Activated T-cell treated with anti-CD3 and anti-CD28 coated beads, Interleukin-2, amount 50 U/mL, for 48 hours (primary cell): ENCODE results near the gene PCDHB13.
"Not testable (repeated sequence)": the region's sequence is repeated elsewhere in the genome, so short reads cannot be mapped to it uniquely, and the experiment has no call there.

Experiments
- DNase-seq, 2 experiments: peaks; one replicate each; pipeline ENCODE4 v3.0.0-alpha.2; 2020

PCDHB13 gene

DNA sequence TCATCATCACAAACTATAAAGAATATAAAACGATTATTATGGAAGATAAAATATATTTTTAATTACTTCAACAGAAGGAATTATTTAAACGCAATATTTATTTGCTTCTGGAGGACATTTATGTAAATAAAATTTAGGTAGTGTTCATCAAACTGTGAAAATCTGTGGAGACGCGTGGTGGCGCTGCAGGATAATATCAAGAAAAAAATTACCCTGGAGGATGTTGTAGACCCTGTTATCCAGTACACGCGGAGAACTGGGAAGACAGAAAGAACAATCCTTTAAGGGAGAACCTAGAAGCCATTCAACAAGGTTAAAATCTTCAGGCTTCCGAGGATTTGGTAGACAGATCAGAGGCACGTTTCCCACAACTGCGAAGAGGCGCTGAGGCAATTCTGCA, 5.2 kb upstream of the PCDHB13 start, which contains the start of gene PCDHB12:
Gene PCDHB12 (plus strand): TSS at position 242 of the 400 bp plus-strand sequence. CDS start 189 bp downstream, outside the sequence.
- no peak for DNase-seq

DNA sequence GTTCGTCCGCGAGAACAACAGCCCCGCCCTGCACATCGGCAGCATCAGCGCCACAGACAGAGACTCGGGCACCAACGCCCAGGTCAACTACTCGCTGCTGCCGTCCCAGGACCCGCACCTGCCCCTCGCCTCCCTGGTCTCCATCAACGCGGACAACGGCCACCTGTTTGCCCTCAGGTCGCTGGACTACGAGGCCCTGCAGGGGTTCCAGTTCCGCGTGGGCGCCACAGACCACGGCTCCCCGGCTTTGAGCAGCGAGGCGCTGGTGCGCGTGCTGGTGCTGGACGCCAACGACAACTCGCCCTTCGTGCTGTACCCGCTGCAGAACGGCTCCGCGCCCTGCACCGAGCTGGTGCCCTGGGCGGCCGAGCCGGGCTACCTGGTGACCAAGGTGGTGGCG, 3.4 kb upstream of the PCDHB13 start:
- DNase-seq = not testable (repeated sequence)

DNA sequence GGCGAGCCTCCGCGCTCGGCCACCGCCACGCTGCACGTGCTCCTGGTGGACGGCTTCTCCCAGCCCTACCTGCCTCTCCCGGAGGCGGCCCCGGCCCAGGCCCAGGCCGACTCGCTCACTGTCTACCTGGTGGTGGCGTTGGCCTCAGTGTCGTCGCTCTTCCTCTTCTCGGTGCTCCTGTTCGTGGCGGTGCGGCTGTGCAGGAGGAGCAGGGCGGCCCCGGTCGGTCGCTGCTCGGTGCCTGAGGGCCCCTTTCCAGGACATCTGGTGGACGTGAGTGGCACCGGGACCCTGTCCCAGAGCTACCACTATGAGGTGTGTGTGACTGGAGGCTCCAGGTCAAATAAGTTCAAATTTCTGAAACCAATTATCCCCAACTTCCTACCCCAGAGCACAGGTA, 2.9 kb upstream of the PCDHB13 start:
- not testable (repeated sequence) for DNase-seq

DNA sequence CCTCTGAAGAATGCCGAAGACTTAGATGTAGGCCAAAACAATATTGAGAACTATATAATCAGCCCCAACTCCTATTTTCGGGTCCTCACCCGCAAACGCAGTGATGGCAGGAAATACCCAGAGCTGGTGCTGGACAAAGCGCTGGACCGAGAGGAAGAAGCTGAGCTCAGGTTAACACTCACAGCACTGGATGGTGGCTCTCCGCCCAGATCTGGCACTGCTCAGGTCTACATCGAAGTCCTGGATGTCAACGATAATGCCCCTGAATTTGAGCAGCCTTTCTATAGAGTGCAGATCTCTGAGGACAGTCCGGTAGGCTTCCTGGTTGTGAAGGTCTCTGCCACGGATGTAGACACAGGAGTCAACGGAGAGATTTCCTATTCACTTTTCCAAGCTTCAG, 864 bp downstream of the PCDHB13 start:
- DNase-seq = not testable (repeated sequence)

DNA sequence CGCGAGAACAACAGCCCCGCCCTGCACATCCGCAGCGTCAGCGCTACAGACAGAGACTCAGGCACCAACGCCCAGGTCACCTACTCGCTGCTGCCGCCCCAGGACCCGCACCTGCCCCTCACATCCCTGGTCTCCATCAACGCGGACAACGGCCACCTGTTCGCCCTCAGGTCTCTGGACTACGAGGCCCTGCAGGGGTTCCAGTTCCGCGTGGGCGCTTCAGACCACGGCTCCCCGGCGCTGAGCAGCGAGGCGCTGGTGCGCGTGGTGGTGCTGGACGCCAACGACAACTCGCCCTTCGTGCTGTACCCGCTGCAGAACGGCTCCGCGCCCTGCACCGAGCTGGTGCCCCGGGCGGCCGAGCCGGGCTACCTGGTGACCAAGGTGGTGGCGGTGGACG, 1.8 kb downstream of the PCDHB13 start:
- not testable (repeated sequence) for DNase-seq

DNA sequence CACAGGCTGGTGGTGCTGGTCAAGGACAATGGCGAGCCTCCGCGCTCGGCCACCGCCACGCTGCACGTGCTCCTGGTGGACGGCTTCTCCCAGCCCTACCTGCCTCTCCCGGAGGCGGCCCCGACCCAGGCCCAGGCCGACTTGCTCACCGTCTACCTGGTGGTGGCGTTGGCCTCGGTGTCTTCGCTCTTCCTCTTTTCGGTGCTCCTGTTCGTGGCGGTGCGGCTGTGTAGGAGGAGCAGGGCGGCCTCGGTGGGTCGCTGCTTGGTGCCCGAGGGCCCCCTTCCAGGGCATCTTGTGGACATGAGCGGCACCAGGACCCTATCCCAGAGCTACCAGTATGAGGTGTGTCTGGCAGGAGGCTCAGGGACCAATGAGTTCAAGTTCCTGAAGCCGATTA, 2.3 kb downstream of the PCDHB13 start:
- DNase-seq = not testable (repeated sequence)

DNA sequence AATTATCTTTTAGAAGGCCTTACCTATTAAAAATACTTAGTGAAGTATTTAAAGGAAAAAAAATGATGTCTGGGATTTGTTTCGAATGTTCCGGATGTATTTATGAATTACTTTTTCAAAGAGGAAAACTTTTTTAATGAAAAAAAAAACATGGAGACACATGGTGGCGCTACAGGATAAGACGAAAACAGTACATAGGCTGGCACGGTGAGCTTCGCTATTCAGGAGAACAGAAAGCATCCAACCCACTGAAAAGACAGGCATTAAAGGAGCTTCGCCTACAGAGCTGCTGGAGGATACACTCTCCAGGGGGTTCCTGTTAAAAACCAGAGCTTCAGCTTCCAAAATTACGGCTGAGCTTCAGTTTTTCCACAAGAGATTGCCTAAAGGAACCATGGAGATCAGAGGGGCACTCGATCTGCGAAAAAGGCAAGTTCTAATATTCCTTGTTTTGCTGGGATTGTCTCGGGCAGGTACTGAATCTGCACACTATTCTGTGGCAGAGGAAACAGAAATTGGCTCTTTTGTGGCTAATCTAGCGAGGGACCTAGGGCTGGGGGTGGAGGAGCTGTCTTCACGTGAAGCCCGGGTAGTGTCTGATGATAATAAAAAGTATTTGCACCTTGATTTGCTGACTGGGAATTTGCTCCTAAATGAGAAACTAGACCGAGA, 9.5 kb downstream of the PCDHB13 start, which contains the start of gene PCDHB14:
Gene PCDHB14 (plus strand): TSS at position 232 of the 672 bp plus-strand sequence. CDS start 163 bp downstream, at position 395.
- DNase-seq = no peak

DNA sequence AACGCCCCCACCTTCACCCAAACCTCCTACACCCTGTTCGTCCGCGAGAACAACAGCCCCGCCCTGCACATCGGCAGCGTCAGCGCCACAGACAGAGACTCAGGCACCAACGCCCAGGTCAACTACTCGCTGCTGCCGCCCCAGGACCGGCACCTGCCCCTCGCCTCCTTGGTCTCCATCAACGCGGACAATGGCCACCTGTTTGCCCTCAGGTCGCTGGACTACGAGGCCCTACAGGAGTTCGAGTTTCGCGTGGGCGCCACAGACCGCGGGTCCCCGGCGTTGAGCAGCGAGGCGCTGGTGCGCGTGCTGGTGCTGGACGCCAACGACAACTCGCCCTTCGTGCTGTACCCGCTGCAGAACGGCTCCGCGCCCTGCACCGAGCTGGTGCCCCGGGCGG, 11.1 kb downstream of the PCDHB13 start:
- DNase-seq = not testable (repeated sequence)

DNA sequence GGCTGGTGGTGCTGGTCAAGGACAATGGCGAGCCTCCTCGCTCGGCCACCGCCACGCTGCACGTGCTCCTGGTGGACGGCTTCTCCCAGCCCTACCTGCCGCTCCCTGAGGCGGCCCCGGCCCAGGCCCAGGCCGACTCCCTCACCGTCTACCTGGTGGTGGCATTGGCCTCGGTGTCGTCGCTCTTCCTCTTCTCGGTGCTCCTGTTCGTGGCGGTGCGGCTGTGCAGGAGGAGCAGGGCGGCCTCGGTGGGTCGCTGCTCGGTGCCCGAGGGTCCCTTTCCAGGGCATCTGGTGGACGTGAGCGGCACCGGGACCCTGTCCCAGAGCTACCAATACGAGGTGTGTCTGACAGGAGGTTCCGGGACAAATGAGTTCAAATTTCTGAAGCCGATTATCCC, 11.7 kb downstream of the PCDHB13 start:
- not testable (repeated sequence) for DNase-seq

DNA sequence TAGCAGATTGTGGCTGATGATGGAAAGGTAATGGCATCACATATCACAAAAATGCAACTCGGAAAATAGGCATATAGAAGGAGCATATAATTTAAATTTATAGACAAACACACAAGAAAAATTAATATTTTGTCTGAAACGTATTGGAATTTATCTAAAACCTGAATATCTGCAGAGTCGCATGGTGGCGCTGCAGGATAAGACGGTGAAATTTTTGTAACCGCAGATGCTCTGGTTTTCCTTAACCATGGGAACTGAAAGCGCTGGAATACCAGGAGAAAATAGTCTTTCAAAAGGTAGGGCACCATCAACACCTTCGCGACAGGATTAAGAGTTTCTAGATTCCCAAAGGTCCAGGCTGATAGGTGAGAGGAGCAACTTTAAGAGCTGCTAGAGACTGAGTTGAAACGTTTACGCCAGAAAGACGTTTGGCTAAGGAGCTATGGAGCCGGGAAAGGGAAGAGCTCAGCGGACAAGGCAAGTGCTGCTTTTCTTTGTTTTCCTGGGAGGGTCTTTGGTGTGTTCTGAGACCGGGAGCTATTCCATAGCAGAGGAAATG, 20.5 kb downstream of the PCDHB13 start:
- no peak for DNase-seq

DNA sequence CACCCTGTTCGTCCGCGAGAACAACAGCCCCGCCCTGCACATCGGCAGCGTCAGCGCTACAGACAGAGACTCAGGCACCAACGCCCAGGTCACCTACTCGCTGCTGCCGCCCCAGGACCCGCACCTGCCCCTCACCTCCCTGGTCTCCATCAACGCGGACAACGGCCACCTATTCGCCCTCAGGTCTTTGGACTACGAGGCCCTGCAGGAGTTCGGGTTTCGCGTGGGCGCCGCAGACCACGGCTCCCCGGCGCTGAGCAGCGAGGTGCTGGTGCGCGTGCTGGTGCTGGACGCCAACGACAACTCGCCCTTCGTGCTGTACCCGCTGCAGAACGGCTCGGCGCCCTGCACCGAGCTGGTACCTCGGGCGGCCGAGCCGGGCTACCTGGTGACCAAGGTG, 22.2 kb downstream of the PCDHB13 start:
- DNase-seq = not testable (repeated sequence)

DNA sequence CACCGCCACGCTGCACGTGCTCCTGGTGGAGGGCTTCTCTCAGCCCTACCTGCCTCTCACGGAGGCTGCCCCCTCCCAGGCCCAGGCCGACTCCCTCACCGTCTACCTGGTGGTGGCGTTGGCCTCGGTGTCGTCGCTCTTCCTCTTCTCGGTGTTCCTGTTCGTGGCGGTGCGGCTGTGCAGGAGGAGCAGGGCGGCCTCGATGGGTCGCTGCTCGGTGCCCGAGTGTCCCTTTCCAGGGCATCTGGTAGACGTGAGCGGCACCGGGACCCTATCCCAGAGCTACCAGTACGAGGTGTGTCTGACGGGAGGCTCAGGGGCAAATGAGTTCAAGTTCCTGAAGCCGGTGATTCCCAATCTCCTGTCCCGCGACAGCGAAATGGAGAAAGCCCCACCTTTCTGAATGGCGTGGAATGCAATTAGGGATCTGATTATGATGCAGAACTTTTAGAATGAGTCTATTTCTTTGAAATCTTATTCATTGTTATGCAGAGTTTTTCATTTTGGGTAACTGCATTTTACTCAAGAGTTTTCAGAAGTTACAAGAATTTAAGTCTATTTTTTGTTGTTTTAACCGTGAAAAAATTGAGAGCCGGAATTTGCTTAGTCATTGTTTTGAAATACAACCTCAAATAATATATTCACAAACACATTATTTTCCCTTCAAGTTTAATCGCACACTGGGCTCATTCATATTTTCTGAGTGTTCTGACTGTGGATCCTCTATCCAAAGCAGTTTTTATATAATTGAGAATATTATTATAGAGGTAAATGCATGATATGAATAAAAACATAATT, 23.0 kb downstream of the PCDHB13 start:
- DNase-seq = no peak

DNA sequence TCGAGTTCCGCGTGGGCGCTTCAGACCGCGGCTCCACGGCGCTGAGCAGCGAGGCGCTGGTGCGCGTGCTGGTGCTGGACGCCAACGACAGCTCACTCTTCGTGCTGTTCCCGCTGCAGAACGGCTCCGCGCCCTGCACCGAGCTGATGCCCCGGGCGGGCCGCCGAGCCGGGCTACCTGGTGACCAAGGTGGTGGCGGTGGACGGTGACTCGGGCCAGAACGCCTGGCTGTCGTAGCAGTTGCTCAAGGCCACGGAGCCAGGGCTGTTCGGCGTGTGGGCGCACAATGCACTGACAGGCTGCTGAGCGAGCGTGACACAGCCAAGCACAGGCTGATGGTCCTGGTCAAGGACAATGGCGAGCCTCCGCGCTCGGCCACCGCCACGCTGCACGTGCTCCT, 27.8 kb downstream of the PCDHB13 start:
- DNase-seq = no peak

DNA sequence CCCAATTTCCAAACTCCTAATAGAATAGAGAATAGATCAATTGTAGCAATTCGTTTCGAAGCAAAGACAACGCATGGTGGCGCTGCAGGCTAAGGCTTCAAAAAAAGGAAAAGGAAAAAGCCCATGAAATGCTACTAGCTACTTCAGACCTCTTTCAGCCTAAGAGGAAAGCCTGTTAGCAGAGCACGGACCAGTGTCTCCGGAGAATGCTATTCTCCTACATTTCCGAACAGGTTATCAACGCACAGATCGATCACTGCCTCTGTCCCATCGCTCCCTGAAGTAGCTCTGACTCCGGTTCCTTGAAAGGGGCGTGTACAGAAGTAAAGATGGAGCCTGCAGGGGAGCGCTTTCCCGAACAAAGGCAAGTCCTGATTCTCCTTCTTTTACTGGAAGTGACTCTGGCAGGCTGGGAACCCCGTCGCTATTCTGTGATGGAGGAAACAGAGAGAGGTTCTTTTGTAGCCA, 31.6 kb downstream of the PCDHB13 start, which contains the start of gene PCDHB15:
Gene PCDHB15 (plus strand): TSS at position 146 of the 468 bp plus-strand sequence. CDS start 184 bp downstream, at position 330.
- peak in 1 of 2 experiments; percentile 25 for DNase-seq

DNA sequence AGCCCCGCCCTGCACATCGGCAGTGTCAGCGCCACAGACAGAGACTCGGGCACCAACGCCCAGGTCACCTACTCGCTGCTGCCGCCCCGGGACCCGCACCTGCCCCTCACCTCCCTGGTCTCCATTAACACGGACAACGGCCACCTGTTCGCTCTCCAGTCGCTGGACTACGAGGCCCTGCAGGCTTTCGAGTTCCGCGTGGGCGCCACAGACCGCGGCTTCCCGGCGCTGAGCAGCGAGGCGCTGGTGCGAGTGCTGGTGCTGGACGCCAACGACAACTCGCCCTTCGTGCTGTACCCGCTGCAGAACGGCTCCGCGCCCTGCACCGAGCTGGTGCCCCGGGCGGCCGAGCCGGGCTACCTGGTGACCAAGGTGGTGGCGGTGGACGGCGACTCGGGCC, 33.3 kb downstream of the PCDHB13 start:
- DNase-seq = not testable (repeated sequence)

DNA sequence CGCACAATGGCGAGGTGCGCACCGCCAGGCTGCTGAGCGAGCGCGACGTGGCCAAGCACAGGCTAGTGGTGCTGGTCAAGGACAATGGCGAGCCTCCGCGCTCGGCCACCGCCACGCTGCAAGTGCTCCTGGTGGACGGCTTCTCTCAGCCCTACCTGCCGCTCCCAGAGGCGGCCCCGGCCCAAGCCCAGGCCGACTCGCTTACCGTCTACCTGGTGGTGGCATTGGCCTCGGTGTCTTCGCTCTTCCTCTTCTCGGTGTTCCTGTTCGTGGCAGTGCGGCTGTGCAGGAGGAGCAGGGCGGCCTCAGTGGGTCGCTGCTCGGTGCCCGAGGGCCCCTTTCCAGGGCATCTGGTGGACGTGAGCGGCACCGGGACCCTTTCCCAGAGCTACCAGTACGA, 33.7 kb downstream of the PCDHB13 start:
- not testable (repeated sequence) for DNase-seq

DNA sequence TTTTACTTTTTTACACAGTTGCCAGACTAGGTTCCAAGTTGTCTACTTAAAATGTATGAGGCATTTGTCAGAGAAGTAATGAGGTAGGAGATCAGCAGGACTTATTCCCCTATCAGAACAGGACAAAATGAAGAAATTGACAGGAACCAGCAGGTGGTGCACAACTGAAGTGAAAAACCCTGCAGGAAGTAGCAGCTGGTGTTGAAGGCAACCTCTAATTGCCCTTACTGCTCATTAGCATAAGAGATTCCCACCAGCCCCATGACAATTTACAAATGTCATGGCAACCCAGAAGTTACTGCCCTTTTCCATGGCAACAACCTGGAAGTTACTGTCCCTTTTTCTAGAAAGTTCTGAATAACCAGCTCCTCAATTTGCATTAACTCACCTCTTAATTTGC, 36.9 kb downstream of the PCDHB13 start:
- DNase-seq = no peak

DNA sequence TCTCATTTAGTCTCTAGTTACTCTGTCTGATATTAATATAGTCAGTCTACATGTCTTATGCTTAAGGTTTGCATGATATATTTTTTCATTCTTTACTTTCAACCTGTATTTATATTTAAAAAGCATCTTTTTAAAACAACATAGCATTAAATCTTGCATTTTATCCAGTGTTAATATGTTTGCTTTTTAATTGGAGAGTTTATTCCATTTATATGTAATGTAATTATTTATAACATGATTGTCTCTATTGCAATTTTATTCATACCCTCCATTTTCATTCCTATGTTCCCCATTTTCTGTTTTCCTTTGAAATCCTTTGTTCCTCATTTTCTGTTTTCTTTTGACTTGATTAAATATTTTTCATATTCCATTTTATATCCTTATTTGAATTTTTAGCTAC, 44.7 kb downstream of the PCDHB13 start:
- no peak for DNase-seq

DNA sequence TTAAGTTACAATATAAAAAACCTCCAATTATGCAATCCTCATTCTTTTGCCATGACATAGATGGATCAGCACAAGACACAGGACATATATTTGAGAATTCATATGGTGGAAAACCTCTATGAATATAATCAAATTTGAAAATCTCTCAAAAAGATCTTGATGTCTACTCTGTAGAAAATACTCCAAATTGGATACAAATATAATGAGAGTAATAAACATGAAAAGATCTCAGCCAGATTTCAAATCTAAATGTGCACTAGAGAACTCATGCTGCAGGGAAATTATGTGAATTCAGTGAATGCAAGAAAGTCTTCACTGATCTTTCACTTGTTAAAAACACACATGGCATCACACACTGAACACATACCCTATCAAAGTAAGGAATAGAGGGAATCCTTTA, 45.2 kb downstream of the PCDHB13 start:
- no peak for DNase-seq

DNA sequence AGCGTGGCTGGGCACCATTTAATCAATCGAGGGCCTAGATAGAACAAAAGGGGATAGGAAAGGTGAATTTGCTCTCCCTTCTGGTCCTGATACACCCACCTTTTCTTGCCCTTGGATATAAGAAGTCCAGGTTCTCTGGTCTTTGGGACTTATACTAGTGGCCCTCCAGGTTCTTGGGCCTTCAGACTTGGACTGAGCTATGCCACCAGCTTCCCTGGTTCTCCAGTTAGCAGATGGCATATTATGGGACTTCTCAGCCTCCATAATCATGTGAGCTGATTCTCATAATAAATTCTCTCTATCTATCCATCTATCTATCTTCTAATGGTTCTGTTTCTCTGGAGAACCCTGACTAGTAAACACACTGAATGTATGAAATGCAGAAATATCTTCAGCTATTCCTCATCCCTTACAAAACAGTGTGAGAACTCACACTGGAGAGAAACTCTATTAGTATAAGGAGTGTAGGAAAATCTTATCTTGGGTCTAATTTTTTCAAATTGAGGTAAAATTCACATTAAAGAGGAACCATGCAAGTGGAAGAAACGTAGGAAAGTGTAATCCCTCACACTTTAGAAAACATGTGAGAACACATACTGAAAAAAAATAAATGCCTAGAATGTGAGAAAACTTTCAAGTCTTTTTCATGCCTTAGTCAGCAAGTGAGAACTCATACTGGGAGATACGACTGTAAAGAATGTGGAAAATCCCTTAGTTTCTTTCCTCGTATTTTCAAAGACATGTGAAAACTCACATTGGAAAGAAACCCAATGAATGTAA, 46.9 kb downstream of the PCDHB13 start:
- no peak for DNase-seq

DNA sequence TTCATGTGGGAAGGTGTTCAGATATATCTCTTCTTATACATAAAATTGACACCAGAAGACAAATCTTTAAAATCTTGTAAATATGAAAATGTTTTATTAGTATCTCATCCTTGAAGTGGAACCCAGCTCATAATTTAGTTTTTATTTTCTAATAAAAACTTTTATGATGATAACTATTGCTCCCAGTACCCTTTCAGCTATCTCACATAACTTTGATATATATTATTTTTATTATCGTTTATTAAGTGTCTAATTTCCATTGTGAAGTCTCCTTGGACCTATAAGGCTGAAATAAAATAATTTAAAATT, 47.5 kb downstream of the PCDHB13 start:
- no peak for DNase-seq
